Eye (tissue), 1 donor: ENCODE results near the gene HEYL.
A peak's percentile ranks its signal among the peaks of the same experiment; 100 is the strongest.

Source experiments
- DNase-seq: peaks from one replicate; pipeline ENCODE4 v3.0.0-alpha.2; 2015

The HEYL gene

GRCh38 chr1:39663559-39663958 is 24.1 kb upstream of the HEYL start:
- DNase-seq = peak; percentile 26

GRCh38 chr1:39662861-39663260 is 23.4 kb upstream of the HEYL start:
- DNase-seq = no peak

- no peak for DNase-seq
Measured at GRCh38 chr1:39659538-39659937, 20.1 kb upstream of the HEYL start.

GRCh38 chr1:39659110-39659509 is 19.7 kb upstream of the HEYL start:
- DNase-seq = no peak

GRCh38 chr1:39657923-39658485 is 18.6 kb upstream of the HEYL start:
- peak; percentile 88 for DNase-seq

GRCh38 chr1:39657402-39657801 is 18.0 kb upstream of the HEYL start:
- DNase-seq = no peak

GRCh38 chr1:39656391-39656790 is 16.9 kb upstream of the HEYL start:
- no peak for DNase-seq

- DNase-seq = no peak
Measured at GRCh38 chr1:39655578-39656268, 16.3 kb upstream of the HEYL start.

GRCh38 chr1:39654291-39654690 is 14.8 kb upstream of the HEYL start:
- DNase-seq = no peak

GRCh38 chr1:39653546-39654031 is 14.1 kb upstream of the HEYL start:
- DNase-seq = peak; percentile 88

GRCh38 chr1:39652554-39652953 is 13.1 kb upstream of the HEYL start:
- no peak for DNase-seq

- no peak for DNase-seq
Measured at GRCh38 chr1:39652105-39652504, 12.7 kb upstream of the HEYL start.

- no peak for DNase-seq
Measured at GRCh38 chr1:39650431-39650830, 11.0 kb upstream of the HEYL start.

- DNase-seq = no peak
Measured at GRCh38 chr1:39649636-39650185, 10.3 kb upstream of the HEYL start.

GRCh38 chr1:39648496-39648895 is 9.1 kb upstream of the HEYL start:
- DNase-seq = no peak

- DNase-seq = no peak
Measured at GRCh38 chr1:39647247-39647646, 7.8 kb upstream of the HEYL start.

- peak; percentile 93 for DNase-seq
Measured at GRCh38 chr1:39646232-39647081, 7.0 kb upstream of the HEYL start.

GRCh38 chr1:39645411-39646043 is 6.1 kb upstream of the HEYL start:
- no peak for DNase-seq

GRCh38 chr1:39643705-39644104 is 4.3 kb upstream of the HEYL start:
- DNase-seq = no peak

GRCh38 chr1:39642796-39643195 is 3.4 kb upstream of the HEYL start:
- no peak for DNase-seq

GRCh38 chr1:39640861-39641260 is 1.4 kb upstream of the HEYL start:
- DNase-seq = no peak

GRCh38 chr1:39638965-39639304 is 508 bp downstream of the HEYL start:
- no peak for DNase-seq

- DNase-seq = peak; percentile 22
Measured at GRCh38 chr1:39637361-39637760, 2.1 kb downstream of the HEYL start.
